ENCODE data around the gene CRIP2.

Gene CRIP2

GRCh38 chr14:105478398-105479251 lies 4.0 kb downstream of the CRIP2 start:
- Histone ChIP-seq H3K27me3 (ENCODE audit: insufficient read depth, low read length) (no peaks in the 10 kb centered on the region), H3K36me3 (ENCODE audit: insufficient read depth, low read length) (peaks cover 9% of the 10 kb centered on the region), H2AFZ (ENCODE audit: low read depth, low read length) (no peak overlapping the region), H3K9me3 (ENCODE audit: low read length) (no peaks in the 10 kb centered on the region), H3K4me3 (ENCODE audit: low read length) (no peak overlapping the region), H3K4me1 (ENCODE audit: insufficient read depth, low read length) (peaks cover 56% of the 10 kb centered on the region)

- H3K36me3 ChIP-seq (ENCODE audit: insufficient read depth, low read length) = peaks cover 9% of the 10 kb centered on the region
- H3K4me1 ChIP-seq (ENCODE audit: insufficient read depth, low read length) = peaks cover 62% of the 10 kb centered on the region
- no peaks in the 10 kb centered on the region for H3K27me3 ChIP-seq (ENCODE audit: insufficient read depth, low read length)
- no peaks in the 10 kb centered on the region for H3K9me3 ChIP-seq (ENCODE audit: low read length)
- no peak overlapping the region for H2AFZ ChIP-seq (ENCODE audit: low read depth, low read length)
- H3K4me3 ChIP-seq (ENCODE audit: low read length) = no peak overlapping the region
These were observed 5.0 kb downstream of the CRIP2 start for GRCh38 chr14:105479431-105480158.

- H3K4me1 ChIP-seq (ENCODE audit: insufficient read depth, low read length) = peaks cover 69% of the 10 kb centered on the region
- H3K36me3 ChIP-seq (ENCODE audit: insufficient read depth, low read length) = peaks cover 9% of the 10 kb centered on the region
- no peaks in the 10 kb centered on the region for H3K9me3 ChIP-seq (ENCODE audit: low read length)
- no peaks in the 10 kb centered on the region for H3K27me3 ChIP-seq (ENCODE audit: insufficient read depth, low read length)
- H2AFZ ChIP-seq (ENCODE audit: low read depth, low read length) = no peak overlapping the region
- H3K4me3 ChIP-seq (ENCODE audit: low read length) = no peak overlapping the region
These were observed 5.7 kb downstream of the CRIP2 start for GRCh38 chr14:105480199-105480746.

GRCh38 chr14:105480807-105481801 lies 6.5 kb downstream of the CRIP2 start:
- no peak overlapping the region for H3K4me3 ChIP-seq (ENCODE audit: low read length)

DNA sequence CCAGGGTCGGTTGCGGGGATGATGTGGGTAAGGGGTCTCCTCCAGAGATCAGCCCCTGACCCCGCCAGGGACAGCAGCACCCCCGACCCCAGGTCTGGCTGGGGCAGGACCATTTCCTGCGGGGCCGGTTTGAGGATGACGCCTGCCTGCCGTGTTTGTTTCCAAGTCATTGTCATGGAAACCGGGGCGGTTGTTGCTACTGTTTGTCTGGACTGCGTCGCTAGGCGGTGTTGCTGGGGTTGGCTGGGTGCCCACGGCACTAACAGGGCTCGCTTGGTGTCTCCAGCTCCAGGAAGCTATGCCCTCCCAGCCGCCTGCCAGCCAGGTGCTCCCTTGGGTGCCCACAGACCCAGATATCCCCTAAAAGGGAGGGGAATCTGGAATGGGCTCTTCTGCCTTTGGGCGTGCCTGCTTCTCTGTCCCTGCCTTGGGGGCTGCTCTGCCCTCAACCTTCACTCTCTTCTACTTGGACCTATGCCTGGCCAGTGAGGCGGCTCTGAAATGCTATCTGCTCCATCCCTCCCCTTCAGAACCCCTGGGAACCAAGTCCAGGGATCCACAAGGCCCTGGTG lies 7.4 kb downstream of the CRIP2 start:
- H2AFZ ChIP-seq (ENCODE audit: low read depth, low read length) = no peak overlapping the region
- no peak overlapping the region for H3K4me3 ChIP-seq (ENCODE audit: low read length)
- peaks cover 62% of the 10 kb centered on the region for H3K4me1 ChIP-seq (ENCODE audit: insufficient read depth, low read length)
- peaks cover 9% of the 10 kb centered on the region for H3K36me3 ChIP-seq (ENCODE audit: insufficient read depth, low read length)
- no peaks in the 10 kb centered on the region for H3K27me3 ChIP-seq (ENCODE audit: insufficient read depth, low read length)
- no peaks in the 10 kb centered on the region for H3K9me3 ChIP-seq (ENCODE audit: low read length)

More at GRCh38 chr14:105480807-105481801, 6.5 kb downstream of the CRIP2 start:
- Histone ChIP-seq H3K4me1 (ENCODE audit: insufficient read depth, low read length) (peaks cover 68% of the 10 kb centered on the region), H2AFZ (ENCODE audit: low read depth, low read length) (no peak overlapping the region), H3K27me3 (ENCODE audit: insufficient read depth, low read length) (no peaks in the 10 kb centered on the region), H3K9me3 (ENCODE audit: low read length) (no peaks in the 10 kb centered on the region), H3K36me3 (ENCODE audit: insufficient read depth, low read length) (peaks cover 9% of the 10 kb centered on the region)

DNA sequence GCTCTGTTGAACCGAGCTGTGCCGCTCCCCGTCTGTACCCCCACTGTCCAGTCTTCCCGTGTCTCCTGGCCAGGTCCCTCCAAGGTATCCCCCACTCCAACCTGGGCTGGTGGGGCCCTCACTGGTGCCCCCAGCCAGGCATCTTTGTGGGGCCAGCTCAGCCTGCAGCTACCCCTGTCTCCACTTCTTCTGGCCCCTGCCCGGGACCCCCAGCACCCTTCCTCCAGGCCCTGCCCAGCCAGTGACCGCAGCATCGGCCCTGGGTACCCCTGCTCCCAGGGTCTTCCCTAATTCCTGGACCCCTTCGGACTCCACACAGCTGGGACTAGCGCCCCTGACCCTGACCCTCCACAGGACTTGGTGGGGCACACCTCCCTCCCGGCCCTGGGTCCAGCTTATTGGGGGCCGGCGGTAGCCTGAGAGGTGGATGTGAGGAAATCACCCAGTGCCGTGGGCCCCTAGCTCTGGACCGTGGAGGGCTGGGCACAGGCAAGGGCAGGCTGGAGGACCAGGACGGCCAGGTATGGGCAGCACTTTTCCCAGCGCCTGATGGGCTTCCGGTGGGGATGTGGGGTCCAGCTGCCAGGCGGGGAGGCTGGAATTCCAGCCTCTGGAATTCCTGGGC lies 8.0 kb downstream of the CRIP2 start:
- Histone ChIP-seq H3K4me1 (ENCODE audit: insufficient read depth, low read length) (peaks cover 57% of the 10 kb centered on the region), H3K27me3 (ENCODE audit: insufficient read depth, low read length) (no peaks in the 10 kb centered on the region), H2AFZ (ENCODE audit: low read depth, low read length) (no peak overlapping the region), H3K9me3 (ENCODE audit: low read length) (no peaks in the 10 kb centered on the region), H3K4me3 (ENCODE audit: low read length) (no peak overlapping the region), H3K36me3 (ENCODE audit: insufficient read depth, low read length) (peaks cover 9% of the 10 kb centered on the region)

DNA sequence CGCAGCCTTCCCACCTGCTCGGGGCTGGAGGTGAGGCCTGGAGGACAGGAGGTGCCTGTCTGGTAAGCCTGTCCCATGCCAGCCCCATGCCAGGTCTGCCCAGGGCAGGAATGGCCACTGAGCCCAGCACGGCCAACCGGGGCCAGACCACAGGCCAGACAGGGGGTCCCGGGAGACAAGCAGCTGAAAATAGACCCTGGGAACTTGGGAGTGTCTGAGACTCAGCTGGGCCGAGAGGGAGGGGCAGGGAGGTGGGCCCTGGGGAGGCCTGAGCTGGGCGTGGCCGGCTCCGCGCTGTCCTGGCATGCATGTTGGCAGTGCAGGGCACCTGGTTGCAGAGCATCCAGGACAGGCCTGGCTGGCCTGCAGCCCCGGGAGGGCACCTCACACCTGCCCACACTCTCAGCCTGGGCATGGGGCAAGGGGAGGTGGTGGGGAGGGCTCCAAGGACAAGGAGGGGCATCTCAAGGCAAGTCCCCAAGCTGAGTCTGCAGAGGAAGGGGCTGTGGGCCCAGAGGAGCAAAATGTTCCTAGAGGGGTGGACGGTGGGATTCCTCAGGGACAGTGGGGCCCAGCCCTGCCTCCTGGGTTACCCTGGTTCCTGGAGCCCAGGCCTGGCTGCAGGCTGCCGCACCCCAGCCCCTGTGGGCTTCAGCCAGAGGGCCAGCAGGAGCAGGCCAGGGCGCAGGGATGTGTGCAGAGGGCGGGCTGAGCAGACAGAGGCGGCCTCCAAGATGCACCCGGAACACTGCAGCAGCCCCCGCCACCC lies 8.9 kb downstream of the CRIP2 start:
- H3K27me3 ChIP-seq (ENCODE audit: insufficient read depth, low read length) = no peaks in the 10 kb centered on the region

GRCh38 chr14:105484069-105484996 lies 9.7 kb downstream of the CRIP2 start:
- no peaks in the 10 kb centered on the region for H3K27me3 ChIP-seq (ENCODE audit: insufficient read depth, low read length)
- peaks cover 7% of the 10 kb centered on the region for H3K36me3 ChIP-seq (ENCODE audit: insufficient read depth, low read length)
- H3K4me1 ChIP-seq (ENCODE audit: insufficient read depth, low read length) = peaks cover 73% of the 10 kb centered on the region
- no peak overlapping the region for H2AFZ ChIP-seq (ENCODE audit: low read depth, low read length)
- no peaks in the 10 kb centered on the region for H3K9me3 ChIP-seq (ENCODE audit: low read length)
- H3K4me3 ChIP-seq (ENCODE audit: low read length) = no peak overlapping the region

More for the DNA sequence above, 8.9 kb downstream of the CRIP2 start:
- no peak overlapping the region for H3K4me3 ChIP-seq (ENCODE audit: low read length)
- peaks cover 64% of the 10 kb centered on the region for H3K4me1 ChIP-seq (ENCODE audit: insufficient read depth, low read length)
- H3K36me3 ChIP-seq (ENCODE audit: insufficient read depth, low read length) = peaks cover 9% of the 10 kb centered on the region
- no peak overlapping the region for H2AFZ ChIP-seq (ENCODE audit: low read depth, low read length)
- no peaks in the 10 kb centered on the region for H3K9me3 ChIP-seq (ENCODE audit: low read length)

DNA sequence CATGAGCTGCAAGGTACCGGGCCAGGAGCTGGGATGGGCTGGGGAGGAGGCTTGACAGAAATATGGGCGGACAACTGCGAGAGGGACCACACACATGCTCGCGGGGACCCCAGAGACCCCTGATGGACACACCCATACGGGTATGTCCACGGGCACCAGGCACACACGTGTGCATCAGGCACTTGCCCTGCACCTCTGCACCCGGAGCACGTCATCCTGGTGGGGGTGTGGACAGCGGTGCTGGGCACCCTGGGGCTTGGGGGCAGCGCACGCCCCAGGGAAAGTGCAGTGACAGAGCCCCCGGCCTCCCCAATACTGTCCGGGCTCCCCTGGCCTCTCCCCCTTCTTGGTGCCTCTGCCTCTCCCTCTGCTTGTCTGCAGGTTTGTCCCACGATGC lies 10.4 kb downstream of the CRIP2 start:
- Histone ChIP-seq H3K36me3 (ENCODE audit: insufficient read depth, low read length) (peaks cover under 1% of the 10 kb centered on the region), H3K4me1 (ENCODE audit: insufficient read depth, low read length) (peaks cover 76% of the 10 kb centered on the region), H3K27me3 (ENCODE audit: insufficient read depth, low read length) (no peaks in the 10 kb centered on the region), H2AFZ (ENCODE audit: low read depth, low read length) (no peak overlapping the region), H3K9me3 (ENCODE audit: low read length) (no peaks in the 10 kb centered on the region), H3K4me3 (ENCODE audit: low read length) (no peak overlapping the region)

DNA sequence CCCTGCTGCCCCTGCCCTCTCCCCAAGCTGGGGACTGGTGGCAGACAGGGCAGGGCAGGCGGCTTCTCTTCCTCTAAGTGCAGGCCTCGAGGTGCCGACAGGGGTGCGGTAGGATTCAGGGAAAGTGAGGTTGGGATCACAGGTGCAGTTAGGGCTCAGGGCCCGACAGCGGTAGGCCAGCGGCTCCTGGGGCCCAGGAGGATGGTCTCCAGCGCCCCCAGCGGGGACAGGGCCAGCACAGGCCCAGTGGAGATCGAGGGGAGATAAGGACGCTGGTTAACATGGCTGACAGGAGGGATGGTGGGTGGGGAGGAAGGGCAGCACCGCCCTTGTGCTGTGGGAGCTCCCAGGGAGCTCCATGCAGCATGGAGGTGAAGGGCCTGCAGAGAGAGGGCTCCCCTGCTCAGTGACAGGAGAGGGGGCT lies 11.1 kb downstream of the CRIP2 start:
- Histone ChIP-seq H3K9me3 (ENCODE audit: low read length) (no peaks in the 10 kb centered on the region), H3K27me3 (ENCODE audit: insufficient read depth, low read length) (no peaks in the 10 kb centered on the region), H2AFZ (ENCODE audit: low read depth, low read length) (no peak overlapping the region), H3K4me3 (ENCODE audit: low read length) (no peak overlapping the region), H3K4me1 (ENCODE audit: insufficient read depth, low read length) (peaks cover 71% of the 10 kb centered on the region), H3K36me3 (ENCODE audit: insufficient read depth, low read length) (no peaks in the 10 kb centered on the region)

Data from neuron (in vitro differentiated cells).